ENCODE results near the gene TTL.
A peak's percentile ranks its signal among the peaks of the same experiment; 100 is the strongest.

The TTL gene

DNA sequence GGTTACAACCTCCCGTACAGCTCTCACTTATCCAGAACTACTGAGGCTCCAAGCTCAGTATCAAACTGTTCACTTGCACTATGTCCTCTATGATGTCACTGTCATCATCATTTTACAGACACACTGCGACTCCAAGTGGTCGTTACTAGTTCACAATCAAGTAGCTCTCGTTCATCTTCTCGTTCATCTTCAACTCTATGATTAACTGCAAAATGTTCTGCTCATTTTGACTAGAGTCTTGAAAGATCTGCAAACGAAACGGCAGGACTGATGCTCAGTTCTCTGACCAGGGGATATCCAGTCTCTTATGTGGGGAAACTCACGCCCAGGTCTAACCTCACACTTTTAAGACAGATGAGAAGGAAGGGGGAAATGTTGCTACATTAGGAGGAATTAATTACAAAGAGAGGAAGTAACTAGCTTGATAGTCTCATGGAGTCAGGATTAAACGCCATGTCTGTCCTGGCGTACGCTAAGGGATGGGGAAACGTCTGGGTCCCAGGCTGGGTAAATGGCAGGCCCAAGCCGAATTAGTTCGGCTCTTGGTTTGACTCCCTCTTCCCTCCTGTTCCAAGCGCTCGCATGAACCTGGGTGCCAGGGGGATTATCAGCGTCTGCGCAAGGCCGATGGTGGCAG, 101.7 kb downstream of the TTL start:
- DNase-seq (ENCODE audit: low spot score): peak; percentile 28

DNA sequence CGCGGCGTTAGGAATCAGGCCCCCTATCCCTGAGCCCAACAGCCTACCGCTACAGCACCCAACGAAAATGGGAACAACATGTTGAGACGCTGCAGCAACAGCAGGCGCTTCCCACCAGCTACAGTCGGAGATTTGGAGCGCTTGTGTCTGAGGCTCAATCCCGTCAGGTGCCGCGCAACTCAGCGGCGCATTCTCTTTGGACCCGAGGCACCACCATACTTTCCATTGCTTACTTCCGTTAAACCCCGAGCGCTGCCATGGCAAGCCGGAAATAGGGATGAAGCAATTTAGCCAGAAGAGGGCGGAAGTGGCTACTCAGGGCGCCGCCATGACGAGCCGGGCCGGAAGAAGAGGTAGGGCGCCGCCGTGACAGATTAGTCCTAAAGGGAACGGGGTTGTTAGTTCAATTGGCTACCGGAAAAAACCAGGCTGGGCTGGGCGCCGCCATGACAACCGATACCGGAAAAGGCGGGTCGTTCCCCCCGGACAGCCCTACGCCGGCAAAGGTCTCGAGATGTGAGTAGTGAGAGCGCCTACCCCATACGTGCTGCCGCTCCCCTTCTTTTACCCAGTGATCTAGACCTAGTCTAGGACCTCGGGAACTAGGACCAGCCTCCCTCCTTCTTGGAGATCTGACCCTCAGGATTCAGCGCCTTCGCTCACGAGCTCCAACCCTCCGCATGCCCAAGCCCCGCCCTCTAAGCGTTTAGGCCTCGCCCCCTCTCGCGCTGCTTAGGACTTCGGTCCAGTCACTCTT, 102.4 kb downstream of the TTL start, which contains the start of gene CHCHD5:
CHCHD5 (plus strand) TSS at position 476 of the 757 bp plus-strand sequence; CDS start at position 515, 39 bp downstream.
- DNase-seq (ENCODE audit: low spot score): peak; percentile 91

DNA sequence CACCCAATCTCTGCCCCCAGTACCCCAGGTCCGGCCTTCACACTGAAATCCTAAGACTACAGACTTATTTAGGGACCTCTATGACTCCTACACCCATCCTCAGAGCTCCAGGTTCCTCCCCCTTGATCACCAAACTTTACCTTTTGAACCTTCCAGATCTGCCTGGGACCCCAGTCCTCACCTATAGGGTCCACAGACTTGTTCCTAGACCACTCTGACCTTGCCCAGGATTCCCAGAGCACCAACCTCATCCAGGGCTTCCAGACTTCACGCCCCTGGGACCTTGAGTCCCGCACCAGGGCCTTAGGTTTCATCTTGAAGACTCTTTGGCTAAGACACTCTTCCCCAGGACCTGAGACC, 102.9 kb downstream of the TTL start:
- no peak for DNase-seq (ENCODE audit: low spot score)

DNA sequence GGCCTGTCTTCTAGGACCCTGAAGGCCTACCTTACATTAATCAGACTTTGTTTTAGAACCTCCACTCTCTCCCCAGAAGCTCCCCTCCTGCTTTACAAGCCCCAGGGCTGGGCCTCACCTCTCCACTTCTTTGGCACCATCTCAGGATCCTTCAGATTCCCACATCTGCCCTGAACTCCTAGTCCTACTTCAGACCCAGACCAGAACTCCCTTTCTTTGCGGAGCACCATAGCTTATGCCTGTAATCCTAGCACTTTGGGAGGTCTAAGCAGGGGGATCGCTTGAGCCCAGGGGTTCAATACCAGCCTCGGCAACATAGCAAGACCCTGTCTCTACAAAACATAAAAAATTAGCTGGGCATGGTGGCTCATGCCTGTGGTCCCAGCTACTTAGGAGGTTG, 103.4 kb downstream of the TTL start:
- no peak for DNase-seq (ENCODE audit: low spot score)

DNA sequence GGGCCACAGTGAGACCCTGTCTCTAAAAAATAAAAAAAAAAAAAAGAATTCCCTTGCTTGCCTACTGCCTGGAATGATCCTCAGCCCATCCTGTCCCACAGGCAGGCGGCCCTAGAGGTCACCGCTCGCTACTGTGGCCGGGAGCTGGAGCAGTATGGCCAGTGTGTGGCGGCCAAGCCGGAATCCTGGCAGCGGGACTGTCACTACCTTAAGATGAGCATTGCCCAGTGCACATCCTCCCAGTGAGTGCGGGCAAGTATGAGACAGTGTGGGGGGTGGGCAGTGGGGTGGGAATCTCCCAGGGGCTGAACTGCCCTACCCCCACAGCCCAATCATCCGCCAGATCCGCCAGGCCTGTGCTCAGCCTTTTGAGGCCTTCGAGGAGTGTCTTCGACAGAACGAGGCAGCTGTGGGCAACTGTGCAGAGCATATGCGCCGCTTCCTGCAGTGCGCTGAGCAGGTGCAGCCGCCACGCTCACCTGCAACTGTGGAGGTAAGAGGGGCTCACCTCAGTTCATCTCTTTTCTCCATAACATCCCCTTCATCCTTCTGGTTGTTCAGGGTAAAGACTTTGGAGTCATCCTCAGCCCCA, 104.0 kb downstream of the TTL start:
- no peak for DNase-seq (ENCODE audit: low spot score)

DNA sequence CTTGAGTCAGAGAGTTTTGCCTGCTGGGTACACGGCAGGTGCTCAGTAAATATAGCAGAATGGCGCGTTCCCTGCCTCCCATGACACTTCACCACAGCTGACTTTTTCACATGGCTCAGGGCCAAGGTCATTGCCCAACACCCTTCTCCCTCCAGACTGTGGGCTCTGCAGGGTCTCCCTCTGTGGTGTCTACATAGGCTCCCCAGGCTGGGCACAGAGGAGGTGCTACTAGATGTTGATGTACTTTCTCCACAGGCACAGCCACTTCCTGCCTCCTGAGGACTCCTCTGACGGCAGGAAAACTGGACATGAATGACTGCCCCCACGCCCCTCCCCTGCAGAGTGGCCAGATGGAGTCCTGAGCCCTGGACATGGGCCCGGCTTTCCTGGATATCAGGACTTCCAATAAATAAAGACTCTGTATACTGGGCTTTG, 106.7 kb downstream of the TTL start:
- no peak for DNase-seq (ENCODE audit: low spot score)

Measured in COLO829 (cell line).